GM21381 (cell line): Measurements from ENCODE around the gene DEPDC1.
"Not testable (repeated sequence)": the region's sequence is repeated elsewhere in the genome, so short reads cannot be mapped to it uniquely, and the experiment has no call there.

Experiments used
- ATAC-seq: cut with Tn5 transposase; IDR thresholded peaks from one replicate; pipeline ENCODE4 v1.9.1; 2021; ENCODE audit warnings: mild to moderate bottlenecking, moderate library complexity; ENCODE audit not compliant: unreplicated experiment

Gene DEPDC1

GRCh38 chr1:68476626-68477025 lies 20.3 kb downstream of the DEPDC1 start:
- ATAC-seq, result not testable (repeated sequence)

DNA sequence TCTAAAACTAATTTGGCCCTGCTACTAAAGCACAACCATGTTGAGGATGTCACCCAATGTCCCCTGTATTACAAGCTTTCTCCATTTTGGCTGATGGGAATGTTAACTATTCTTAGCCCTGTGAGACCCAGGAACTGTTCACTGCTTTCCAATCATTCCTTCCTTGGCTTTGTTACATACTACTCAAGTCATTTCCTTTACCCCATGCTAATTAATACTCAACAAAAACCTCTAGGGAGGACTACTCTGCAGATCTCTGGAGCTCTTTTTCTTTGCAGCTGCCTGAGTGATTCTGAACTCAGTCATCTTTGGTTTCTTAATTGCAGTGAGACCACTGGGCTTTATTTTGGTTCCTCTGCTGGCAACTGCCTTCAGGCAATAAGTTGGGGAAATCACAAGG lies 23.8 kb downstream of the DEPDC1 start:
- ATAC-seq, result no peak

DNA sequence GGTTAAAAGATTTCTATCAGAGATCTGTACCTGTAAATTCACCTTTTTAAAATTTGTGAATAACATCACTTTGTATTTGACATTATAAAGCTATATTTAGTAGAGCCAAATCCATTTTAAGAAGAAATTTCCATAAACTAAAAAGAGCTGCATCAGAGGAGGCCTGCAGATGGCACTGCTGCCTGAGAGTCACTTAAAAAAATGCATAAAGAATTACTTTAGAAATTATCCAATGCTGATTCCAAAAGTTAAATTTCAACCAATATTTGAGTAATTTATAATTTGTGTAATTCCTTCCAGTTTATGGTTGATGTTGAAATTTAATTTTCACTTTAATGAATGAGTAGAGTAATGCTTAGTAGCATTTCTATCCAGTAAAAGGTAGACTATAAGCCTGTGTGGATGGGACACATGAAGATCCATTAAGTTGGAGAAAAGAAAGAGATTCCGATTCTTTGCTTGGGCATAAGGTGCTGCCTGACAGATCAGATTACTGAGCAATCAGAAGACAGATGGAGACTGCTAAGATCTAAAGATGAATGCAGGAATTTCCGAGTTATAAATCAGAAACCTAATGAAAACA lies 26.4 kb downstream of the DEPDC1 start:
- no peak for ATAC-seq

- ATAC-seq, result no peak
Measured at GRCh38 chr1:68464891-68465290, 32.0 kb downstream of the DEPDC1 start.

DNA sequence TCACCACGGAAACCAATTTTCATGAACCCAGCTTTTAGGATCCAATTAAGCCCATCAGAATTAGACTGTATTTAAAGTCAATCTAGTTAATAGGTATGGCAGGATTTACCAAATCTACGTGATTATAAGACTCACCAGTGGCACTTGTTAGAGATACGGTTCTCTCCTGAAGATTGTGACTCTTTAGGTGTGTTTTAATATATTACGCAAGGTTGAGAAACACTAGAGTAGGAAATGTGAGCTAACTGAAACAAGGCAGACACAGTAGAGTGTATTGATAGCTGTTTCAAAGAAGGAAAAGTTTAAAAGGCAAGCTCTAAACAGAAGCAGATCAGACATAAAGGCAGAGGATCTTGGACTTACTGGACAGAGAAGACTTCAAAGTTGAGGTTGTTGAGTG lies 35.9 kb downstream of the DEPDC1 start:
- no peak for ATAC-seq

DNA sequence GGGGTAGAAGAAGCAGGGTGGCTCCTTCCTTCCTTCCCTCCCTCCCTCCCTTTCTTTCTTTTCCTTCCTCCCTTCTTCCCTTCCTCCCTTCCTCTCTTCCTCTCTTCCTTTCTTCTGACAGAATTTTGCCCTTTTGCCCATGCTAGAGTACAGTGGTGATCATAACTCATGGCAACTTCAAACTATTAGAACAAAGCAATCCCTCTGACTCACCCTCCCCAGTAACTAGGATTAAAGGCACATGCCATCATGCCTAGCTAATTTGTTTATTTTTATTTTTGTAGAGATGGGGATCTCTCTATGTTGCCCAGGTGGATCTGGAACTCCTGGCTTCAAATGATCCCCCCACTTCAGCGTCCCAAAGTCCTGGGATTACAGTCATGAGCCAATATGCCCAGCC lies 37.1 kb downstream of the DEPDC1 start:
- ATAC-seq, result no peak

- ATAC-seq, result no peak
Measured at GRCh38 chr1:68459091-68459490, 37.8 kb downstream of the DEPDC1 start.

DNA sequence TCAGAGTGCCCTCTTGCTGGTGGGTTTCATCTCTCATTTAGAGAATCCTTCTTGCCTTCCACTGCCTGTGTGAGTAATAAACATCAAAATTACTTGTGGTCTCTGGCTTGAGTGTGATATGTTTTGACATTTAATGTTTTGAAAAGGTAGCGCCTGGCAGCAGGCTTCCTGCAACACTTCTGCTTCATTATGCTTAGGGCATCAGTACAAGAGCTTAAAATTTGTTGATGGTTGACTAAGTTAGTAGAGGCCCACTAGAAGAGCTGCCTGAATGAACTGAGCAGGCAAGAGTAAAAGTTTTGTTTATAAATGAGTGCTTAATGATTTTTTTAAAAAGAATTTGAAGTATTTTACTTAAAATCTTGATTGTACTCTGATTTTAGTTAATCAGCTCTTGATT lies 40.7 kb downstream of the DEPDC1 start:
- ATAC-seq, result no peak

DNA sequence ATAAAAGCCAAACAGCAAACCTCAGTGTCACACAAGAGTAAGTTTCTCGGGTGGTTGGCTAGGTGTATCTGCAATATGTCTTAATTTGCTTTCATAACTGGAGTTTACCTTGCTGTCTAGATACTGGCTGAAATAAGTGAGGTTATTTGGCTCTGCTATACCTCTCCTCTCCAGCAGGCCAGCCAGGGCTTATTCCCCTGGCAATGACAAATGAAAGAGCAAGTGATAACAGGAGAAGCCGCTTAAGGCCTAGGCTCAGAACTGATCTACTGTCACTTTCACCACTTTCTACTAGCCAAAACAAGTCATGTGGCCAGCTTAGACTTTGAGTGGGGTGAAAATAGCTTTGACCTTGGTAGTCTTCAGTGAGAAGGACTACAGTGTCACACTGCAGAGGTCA lies 42.3 kb downstream of the DEPDC1 start:
- ATAC-seq, result no peak

GRCh38 chr1:68453060-68453670 lies 43.7 kb downstream of the DEPDC1 start:
- ATAC-seq, result no peak

DNA sequence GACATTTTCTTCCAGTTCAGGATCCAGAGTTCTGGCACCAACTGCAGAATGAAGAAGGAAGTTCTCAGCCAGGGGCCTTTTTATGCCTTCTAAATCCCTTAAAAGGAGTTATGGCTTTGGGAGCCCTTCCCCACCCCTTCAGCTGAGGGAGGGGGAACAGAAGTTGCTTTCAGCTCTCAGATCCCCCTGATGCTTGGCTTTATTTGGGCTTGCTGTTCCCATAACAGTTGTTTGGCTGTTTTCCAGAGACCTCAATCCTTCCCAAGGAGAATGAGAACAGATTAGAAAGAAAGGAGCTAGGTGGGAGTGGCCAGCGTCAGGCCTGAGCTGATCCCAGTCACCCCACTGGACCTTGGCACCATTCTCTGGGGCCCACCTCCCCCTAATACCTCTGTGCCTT lies 47.0 kb downstream of the DEPDC1 start, which contains the start of gene RPE65:
RPE65 (minus strand) TSS at position 54 of the 400 bp plus-strand sequence; CDS start at position 5, 49 bp downstream.
- ATAC-seq, result no peak

GRCh38 chr1:68448365-68448764 lies 48.5 kb downstream of the DEPDC1 start:
- ATAC-seq, result no peak

GRCh38 chr1:68445709-68446108 lies 51.2 kb downstream of the DEPDC1 start:
- ATAC-seq, result no peak

GRCh38 chr1:68442822-68443556 lies 53.9 kb downstream of the DEPDC1 start:
- peak; percentile 88 for ATAC-seq

DNA sequence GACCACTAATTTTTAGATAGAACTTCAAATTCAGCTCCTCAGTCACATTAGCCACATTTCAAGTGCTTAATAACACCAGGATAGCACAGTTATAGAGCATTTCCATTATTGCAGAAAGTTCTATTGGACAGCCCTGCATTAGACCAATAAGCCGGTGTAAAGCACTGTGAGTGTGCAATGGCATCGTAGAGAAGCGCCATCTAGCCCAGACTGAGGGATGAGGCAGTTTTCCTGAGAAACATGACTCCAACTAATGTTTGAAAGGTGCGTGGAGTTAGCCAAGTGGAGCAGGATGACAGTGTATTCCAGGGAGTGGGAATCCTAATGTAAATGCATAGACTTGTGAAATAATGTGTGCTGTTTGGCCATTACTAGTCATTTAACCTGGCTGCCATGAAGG lies 54.9 kb downstream of the DEPDC1 start:
- ATAC-seq, result no peak

- no peak for ATAC-seq
Measured at GRCh38 chr1:68438310-68438709, 58.6 kb downstream of the DEPDC1 start.

- ATAC-seq, result no peak
Measured at GRCh38 chr1:68433395-68433794, 63.5 kb downstream of the DEPDC1 start.

DNA sequence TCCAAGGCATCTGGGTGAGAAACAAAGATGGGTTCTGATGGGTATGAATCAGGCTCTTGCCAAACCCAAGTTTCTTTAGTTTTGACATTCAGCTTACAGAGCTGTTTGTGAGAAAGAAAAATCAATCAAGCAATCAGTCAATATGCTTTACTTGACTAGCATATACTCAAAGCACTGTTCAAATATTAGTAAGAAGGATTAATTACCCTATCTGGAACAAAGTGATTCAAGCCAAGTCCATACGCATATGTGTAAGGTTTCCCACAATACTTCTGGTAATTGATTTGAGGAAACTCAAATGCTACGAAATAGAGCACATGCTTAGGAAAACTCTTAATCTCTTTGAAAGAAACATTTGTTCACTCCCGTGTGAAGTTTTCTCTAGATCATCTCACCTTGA lies 65.8 kb downstream of the DEPDC1 start:
- no peak for ATAC-seq

- no peak for ATAC-seq
Measured at GRCh38 chr1:68429233-68429808, 67.6 kb downstream of the DEPDC1 start.

- no peak for ATAC-seq
Measured at GRCh38 chr1:68426594-68426993, 70.3 kb downstream of the DEPDC1 start.
